K562 (cell line): ENCODE results near the gene YOD1. TPM values are rescaled to one million over a fixed set of nuclear protein-coding genes. Genes with fewer than 3 reads are reported as not detected.

Source experiments
- ARID3A ChIP-seq: IDR thresholded peaks from 2 replicates; pipeline ENCODE4 v1.6.1; 2012; ENCODE audit warnings: low read depth, low read length, improper control_type of control experiment, borderline replicate concordance
- ASH1L ChIP-seq: fragments of 450-650 bp; IDR thresholded peaks from 2 replicates; pipeline ENCODE4 v1.6.1; 2018; ENCODE audit warnings: borderline replicate concordance, mild to moderate bottlenecking, low read depth; ENCODE audit not compliant: partially characterized antibody
- CBFA2T2 ChIP-seq: fragments of 450-650 bp; conservative IDR thresholded peaks from 2 replicates; pipeline ENCODE4 v1.6.1; 2017; ENCODE audit warnings: mild to moderate bottlenecking
- CC2D1A ChIP-seq: fragments of 450-650 bp; IDR thresholded peaks from 2 replicates; pipeline ENCODE4 v1.6.1; 2017; ENCODE audit warnings: mild to moderate bottlenecking
- CTCFL ChIP-seq: IDR thresholded peaks from 2 replicates; pipeline ENCODE4 v1.6.1; 2011; ENCODE audit warnings: borderline replicate concordance, low read depth, mild to moderate bottlenecking, moderate library complexity, low read length; ENCODE audit not compliant: insufficient read depth, poor library complexity, severe bottlenecking
- DACH1 ChIP-seq: fragments of 450-650 bp; IDR thresholded peaks from 2 replicates; pipeline ENCODE4 v1.6.1; 2018; ENCODE audit not compliant: partially characterized antibody
- EZH2 ChIP-seq: IDR thresholded peaks from 2 replicates; pipeline ENCODE4 v1.6.1; 2012; ENCODE audit warnings: low read depth, mild to moderate bottlenecking, inconsistent platforms, low read length, borderline replicate concordance
- NFRKB ChIP-seq: fragments of 450-650 bp; IDR thresholded peaks from 2 replicates; pipeline ENCODE4 v1.6.1; 2016; ENCODE audit warnings: low read depth
- NR1H2 ChIP-seq: sonication (generic); formaldehyde crosslinking; IDR thresholded peaks from 2 replicates; pipeline ENCODE4 v1.4.0; 2020; ENCODE audit warnings: mild to moderate bottlenecking, missing genetic modification reagents
- PKNOX1 ChIP-seq: fragments of 450-650 bp; IDR thresholded peaks from 2 replicates; pipeline ENCODE4 v1.6.1; 2016
- RBM25 ChIP-seq: fragments of 200-400 bp; formaldehyde crosslinking; IDR thresholded peaks from 2 replicates; pipeline ENCODE4 v1.6.1; 2018; ENCODE audit warnings: low read length, low read depth, moderate library complexity; ENCODE audit not compliant: severe bottlenecking
- RERE ChIP-seq: sonication (generic); formaldehyde crosslinking; IDR thresholded peaks from 2 replicates; pipeline ENCODE4 v1.8.0; 2023; ENCODE audit warnings: missing genetic modification reagents, mild to moderate bottlenecking, borderline replicate concordance
- SUPT5H ChIP-seq: fragments of 450-650 bp; IDR thresholded peaks from 2 replicates; pipeline ENCODE4 v1.6.1; 2016
- ZNF384 ChIP-seq: IDR thresholded peaks from 2 replicates; pipeline ENCODE4 v1.6.1; 2012; ENCODE audit warnings: low read depth, low read length, improper control_type of control experiment
- ZNF436 ChIP-seq: fragments of 250-450, 450-650 bp; sonication (Bioruptor Pico); formaldehyde crosslinking; IDR thresholded peaks from 2 replicates; pipeline ENCODE4 v1.7.0; 2020; ENCODE audit warnings: mild to moderate bottlenecking
- ZNF584 ChIP-seq: fragments of 200-800 bp; sonication (Bioruptor generic); IDR thresholded peaks from 2 replicates; pipeline ENCODE4 v1.6.1; 2016; ENCODE audit warnings: low read depth, mild to moderate bottlenecking, missing genetic modification characterization, missing compliant biosample characterization
- polyA plus RNA-seq, 8 experiments: library from polyadenylated mRNA; depleted of rRNA in 4 of 8; stranded (reverse) in 5 of 8; unstranded in 3 of 8; fragments of >200 nt; fragmentation: Nextera tagmentation in 2 of 8; fragmentation: Illumina TruSeq in 1 of 8; extraction: Ambion mirVana in 2 of 8; extraction: Trizol in 1 of 8; gene quantifications; 2 replicates each; pipeline versions ENCODE4 v1.2.1 to v1.2.3, GENCODE V29; 2011 to 2014; ENCODE audit warnings: inconsistent platforms in 1 of 8, missing spikeins in 1 of 8
- total RNA-seq, 7 experiments: library from RNA; depleted of rRNA in 6 of 7; stranded (reverse); fragments of >200 nt in 6 of 7; fragmentation: Illumina TruSeq in 2 of 7; extraction: Trizol in 2 of 7; gene quantifications; 2 replicates each; pipeline versions ENCODE4 v1.2.1 to v1.2.3, GENCODE V29; 2011 to 2021; ENCODE audit warnings: low replicate concordance in 1 of 7

YOD1 gene
- total and polyA plus RNA-seq, 9 of the 15 experiments (the other 6 are each of a cell fraction or from before 2014, with no cell fraction given), result 18.2 to 78.1 (median 46.9) TPM

- TF ChIP-seq CBFA2T2, result no peak
- no peak for TF ChIP-seq EZH2
- no peak for TF ChIP-seq PKNOX1
- TF ChIP-seq ARID3A, result no peak
- no peak for TF ChIP-seq CTCFL
- TF ChIP-seq ASH1L, result no peak
- TF ChIP-seq DACH1, result no peak
- no peak for TF ChIP-seq RBM25
- no peak for TF ChIP-seq ZNF384
- no peak; the same call in none of the 2 replicates for TF ChIP-seq NFRKB
- TF ChIP-seq SUPT5H, result no peak
- TF ChIP-seq ZNF584 (CRISPR knock-in tag), result no peak
- no peak for TF ChIP-seq NR1H2 (CRISPR knock-in tag)
- TF ChIP-seq CC2D1A, result no peak
- TF ChIP-seq RERE, result no peak
- TF ChIP-seq ZNF436 (CRISPR knock-in tag), result no peak
These were observed 25.7 kb downstream of the YOD1 start (continued) for GRCh38 chr1:207025146-207025880.
